H1 (cell line): Measurements from ENCODE around the gene PLBD1. TPM values are rescaled to one million over a fixed set of nuclear protein-coding genes. Genes with fewer than 3 reads are reported as not detected.

Source experiments
- CTCF ChIA-PET: fragments of 300-600 bp; sonication (Branson Sonifier 250); formaldehyde crosslinking; loops from one replicate; lab custom pipeline; 2021; ENCODE audit not compliant: partially characterized antibody; lab: Charles Lee
- POLR2A ChIA-PET: fragments of 300-600 bp; sonication (Branson Sonifier 250); formaldehyde crosslinking; loops from one replicate; lab custom pipeline; 2021; ENCODE audit warnings: inconsistent platforms; ENCODE audit not compliant: partially characterized antibody; lab: Charles Lee
- DNase-seq, 2 experiments: peaks; one replicate each; pipeline versions ENCODE4 v3.0.0 to v3.0.0-alpha.2; 2010 to 2022; ENCODE audit warnings: low spot score in 2 of 2, low read depth in 1 of 2, mixed read lengths in 1 of 2
- FAIRE-seq: peaks from 2 replicates; lab custom pipeline; 2011; peaks lifted over from hg19 to GRCh38; lab: Jason Lieb, UNC
- H2AFZ ChIP-seq: 2 replicates; pipeline ENCODE4 v1.8.1; 2012; ENCODE audit warnings: low read length, inconsistent platforms
- H2AK5ac ChIP-seq: 2 replicates; pipeline ENCODE4 v1.6.1; 2013; ENCODE audit warnings: low read depth, low read length
- H2BK120ac ChIP-seq: replicated peaks from 2 replicates; pipeline ENCODE3; 2013; ENCODE audit warnings: low read depth, low read length, inconsistent platforms
- H2BK12ac ChIP-seq: 2 replicates; pipeline ENCODE4 v1.6.1; 2013; ENCODE audit warnings: low read depth, low read length
- H2BK15ac ChIP-seq: 2 replicates; pipeline ENCODE4 v1.6.1; 2013; ENCODE audit warnings: low read length
- H2BK20ac ChIP-seq: 2 replicates; pipeline ENCODE4 v1.6.1; 2013; ENCODE audit warnings: low read length
- H2BK5ac ChIP-seq: 2 replicates; pipeline ENCODE4 v1.6.1; 2013; ENCODE audit warnings: low read depth, low read length
- H3K14ac ChIP-seq: 2 replicates; pipeline ENCODE4 v1.6.1; 2013; ENCODE audit warnings: inconsistent platforms; ENCODE audit not compliant: insufficient read length
- H3K18ac ChIP-seq: 2 replicates; pipeline ENCODE4 v1.6.1; 2013; ENCODE audit warnings: low read length; ENCODE audit errors: extremely low read depth
- H3K23ac ChIP-seq: 2 replicates; pipeline ENCODE4 v1.6.1; 2013; ENCODE audit warnings: inconsistent platforms; ENCODE audit not compliant: insufficient read length
- H3K23me2 ChIP-seq: 2 replicates; pipeline ENCODE4 v1.6.1; 2013; ENCODE audit warnings: low read depth, low read length
- H3K27ac ChIP-seq: 2 replicates; pipeline ENCODE4 v1.6.1; 2011; ENCODE audit warnings: low read depth, low read length, inconsistent platforms
- H3K27me3 ChIP-seq, 4 experiments: replicated peaks in 1 of 4; 1 replicate in 1 of 4; 2 replicates in 3 of 4; pipeline versions ENCODE4 v1.6.1 to v1.8.1; 2011 to 2013; ENCODE audit warnings: low read length in 3 of 4, mild to moderate bottlenecking in 3 of 4, inconsistent platforms in 2 of 4, mixed read lengths in 2 of 4, moderate library complexity in 1 of 4; ENCODE audit not compliant: control insufficient read depth in 3 of 4, insufficient read depth in 3 of 4; ENCODE audit errors: extremely low read depth in 1 of 4
- H3K36me3 ChIP-seq, 4 experiments: 2 replicates each; pipeline versions ENCODE4 v1.6.1 to v1.8.1; 2011 to 2013; ENCODE audit warnings: mild to moderate bottlenecking in 4 of 4, low read length in 3 of 4, moderate library complexity in 2 of 4, control low read depth in 1 of 4, inconsistent platforms in 1 of 4; ENCODE audit not compliant: insufficient read depth in 4 of 4, control insufficient read depth in 2 of 4
- H3K4ac ChIP-seq: replicated peaks from 2 replicates; pipeline ENCODE3; 2013; ENCODE audit warnings: low read length, low read depth, mixed read lengths, inconsistent platforms; ENCODE audit not compliant: insufficient read length
- H3K4me1 ChIP-seq, 4 experiments: replicated peaks in 1 of 4; 1 replicate in 1 of 4; 2 replicates in 3 of 4; pipeline versions ENCODE4 v1.6.1 to v1.8.1; 2011 to 2013; ENCODE audit warnings: low read length in 3 of 4, inconsistent platforms in 2 of 4, mixed read lengths in 1 of 4; ENCODE audit not compliant: insufficient read depth in 4 of 4, control insufficient read depth in 3 of 4
- H3K4me2 ChIP-seq, 2 experiments: 2 replicates each; pipeline versions ENCODE4 v1.6.1 to v1.8.1; 2011 to 2013; ENCODE audit warnings: low read depth in 2 of 2, low read length in 2 of 2, control low read depth in 1 of 2, inconsistent platforms in 1 of 2, mild to moderate bottlenecking in 1 of 2; ENCODE audit not compliant: insufficient read depth in 1 of 2
- H3K4me3 ChIP-seq, 4 experiments: fragments of 200-600, 300-600 bp in 1 of 4; sonication (generic), shearing (Covaris generic), sonication (Bioruptor Twin) in 1 of 4; 2 replicates each; pipeline versions ENCODE4 v1.5.1 to v1.8.1; 2011 to 2016; ENCODE audit warnings: low read length in 4 of 4, low read depth in 3 of 4, control low read depth in 2 of 4, inconsistent platforms in 2 of 4, mild to moderate bottlenecking in 2 of 4, mixed read lengths in 1 of 4, moderate library complexity in 1 of 4; ENCODE audit not compliant: insufficient read depth in 2 of 4; ENCODE audit errors: extremely low read depth in 1 of 4
- H3K56ac ChIP-seq: replicated peaks from 2 replicates; pipeline ENCODE3; 2013; ENCODE audit warnings: low read depth, mild to moderate bottlenecking, mixed read lengths, low read length, inconsistent platforms; ENCODE audit not compliant: insufficient read length
- H3K79me1 ChIP-seq: 2 replicates; pipeline ENCODE4 v1.6.1; 2013; ENCODE audit warnings: low read depth, low read length, control low read depth
- H3K79me2 ChIP-seq, 2 experiments: 2 replicates each; pipeline versions ENCODE4 v1.6.1 to v1.8.1; 2012 to 2013; ENCODE audit warnings: low read length in 2 of 2, mild to moderate bottlenecking in 2 of 2, inconsistent platforms in 1 of 2; ENCODE audit not compliant: insufficient read depth in 2 of 2, control insufficient read depth in 1 of 2
- H3K9ac ChIP-seq, 4 experiments: replicated peaks in 1 of 4; 1 replicate in 1 of 4; 2 replicates in 3 of 4; pipeline versions ENCODE4 v1.6.1 to v1.8.1; 2011 to 2013; ENCODE audit warnings: low read depth in 3 of 4, low read length in 3 of 4, control low read depth in 2 of 4, mild to moderate bottlenecking in 2 of 4, moderate library complexity in 2 of 4, inconsistent platforms in 1 of 4; ENCODE audit errors: extremely low read depth in 1 of 4
- H3K9me3 ChIP-seq, 2 experiments: 2 replicates each; pipeline versions ENCODE4 v1.6.1 to v1.8.1; 2012 to 2013; ENCODE audit warnings: mild to moderate bottlenecking in 2 of 2, moderate library complexity in 2 of 2, control low read depth in 1 of 2, inconsistent platforms in 1 of 2, low read depth in 1 of 2, low read length in 1 of 2, mixed read lengths in 1 of 2; ENCODE audit not compliant: insufficient read depth in 2 of 2
- H4K20me1 ChIP-seq, 2 experiments: replicated peaks in 1 of 2; 2 replicates each; pipeline versions ENCODE3 to v1.8.1; 2011 to 2013; ENCODE audit warnings: inconsistent platforms in 2 of 2, low read length in 2 of 2, mild to moderate bottlenecking in 1 of 2; ENCODE audit not compliant: insufficient read depth in 2 of 2, control insufficient read depth in 1 of 2
- H4K5ac ChIP-seq: 2 replicates; pipeline ENCODE4 v1.6.1; 2013; ENCODE audit warnings: low read length, low read depth, mixed read lengths, inconsistent platforms; ENCODE audit not compliant: insufficient read length
- H4K8ac ChIP-seq: 2 replicates; pipeline ENCODE4 v1.8.0; 2013; ENCODE audit warnings: mild to moderate bottlenecking, moderate library complexity, low read length, inconsistent platforms; ENCODE audit not compliant: insufficient read depth; ENCODE audit errors: extremely low read depth
- H4K91ac ChIP-seq: replicated peaks from 2 replicates; pipeline ENCODE3; 2013; ENCODE audit warnings: low read length, mixed read lengths, inconsistent platforms; ENCODE audit not compliant: insufficient read length
- CEBPB ChIP-seq: IDR thresholded peaks from 2 replicates; pipeline ENCODE4 v1.6.1; 2012; ENCODE audit warnings: low read depth, low read length
- CHD2 ChIP-seq: IDR thresholded peaks from 2 replicates; pipeline ENCODE4 v1.6.1; 2012; ENCODE audit warnings: low read length, improper control_type of control experiment
- WGBS, 2 experiments: shearing (Covaris generic) in 1 of 2; methylation state at CpG; one replicate each; pipeline versions ENCODE4 v1.1.6 to v1.1.7; 2013 to 2015; ENCODE audit warnings: low lambda C conversion rate in 2 of 2, mixed read lengths in 2 of 2, inconsistent platforms in 1 of 2, low coverage in 1 of 2, missing lambda C conversion rate in 1 of 2; ENCODE audit not compliant: insufficient replicate concordance in 2 of 2, insufficient coverage in 1 of 2, insufficient read length in 1 of 2; ENCODE audit errors: extremely low coverage in 1 of 2, missing lambda C conversion rate in 1 of 2; 5-methylcytosine and 5-hydroxymethylcytosine counted together
- polyA plus RNA-seq, 7 experiments: library from polyadenylated mRNA; depleted of rRNA in 3 of 7; stranded (reverse) in 5 of 7; unstranded in 2 of 7; fragments of >200 nt in 5 of 7; fragments of 200-250 nt in 2 of 7; gene quantifications; 1 replicate in 5 of 7; 2 replicates in 1 of 7; 4 replicates in 1 of 7; pipeline versions ENCODE4 v1.2.1 to v1.2.3, GENCODE V29; 2011 to 2013; ENCODE audit warnings: missing spikeins in 2 of 7, mixed read lengths in 2 of 7
- total RNA-seq: library from RNA; stranded (reverse); fragmentation: NEBNext Ultra II Directional; extraction: Animal tissue kit (Norgen Biotek cat#: 25700); gene quantifications from 2 replicates; pipeline ENCODE4 v1.2.1, GENCODE V29; 2021

The PLBD1 gene
- total and polyA plus RNA-seq, 2 of the 8 experiments (the other 6 are each of a cell fraction or from before 2014, with no cell fraction given): 6.3 to 12.3 TPM

GRCh38 chr12:14605401-14605989, 37.8 kb upstream of the PLBD1 start:
- Histone ChIP-seq H3K79me1 (no peaks in the 10 kb centered on the region), H3K4ac (no peak overlapping the region), H3K4me2 (no peak overlapping the region), H4K91ac (no peak overlapping the region), H3K23ac (no peak overlapping the region), H4K20me1 (no peaks in the 10 kb centered on the region), H2BK12ac (no peak overlapping the region), H2BK20ac (no peak overlapping the region), H3K4me1 (no peaks in the 10 kb centered on the region), H3K14ac (no peak overlapping the region), H2BK15ac (no peak overlapping the region), H2BK5ac (no peak overlapping the region), H3K18ac (no peak overlapping the region), H3K4me3 (no peak overlapping the region), H3K27me3 (no peaks in the 10 kb centered on the region), H4K8ac (no peak overlapping the region), H3K9ac (no peak overlapping the region), H2AK5ac (no peak overlapping the region), H3K27ac (no peak overlapping the region), H4K5ac (no peak overlapping the region), H2AFZ (no peak overlapping the region), H3K36me3 (no peaks in the 10 kb centered on the region; a peak in 1 of 8 replicates), H3K56ac (no peak overlapping the region), H3K79me2 (no peaks in the 10 kb centered on the region), H2BK120ac (no peak overlapping the region), H3K9me3 (0 out of 4 replicates have a peak, but pooled peaks cover 0 to 14% of the 10 kb centered on the region in 2 experiments), H3K23me2 (no peaks in the 10 kb centered on the region)
- no peak for TF ChIP-seq CHD2
- peak; percentile 92 for TF ChIP-seq CEBPB
- FAIRE-seq (no peak), DNase-seq (no peak)
- 88% methylated on average over 3 of the region's 3 CpGs; no CpG with 5 or more reads in 1 of the 2 experiments for WGBS, 2 experiments
- ChIA-PET CTCF (no interaction called here), POLR2A (no interaction called here)
